ENCODE measurements around the gene SIGLEC12. TPM values are rescaled to one million over a fixed set of nuclear protein-coding genes. Genes with fewer than 3 reads are reported as not detected.

The SIGLEC12 gene
- total RNA-seq, 1 donor = under 0.01 TPM

DNA sequence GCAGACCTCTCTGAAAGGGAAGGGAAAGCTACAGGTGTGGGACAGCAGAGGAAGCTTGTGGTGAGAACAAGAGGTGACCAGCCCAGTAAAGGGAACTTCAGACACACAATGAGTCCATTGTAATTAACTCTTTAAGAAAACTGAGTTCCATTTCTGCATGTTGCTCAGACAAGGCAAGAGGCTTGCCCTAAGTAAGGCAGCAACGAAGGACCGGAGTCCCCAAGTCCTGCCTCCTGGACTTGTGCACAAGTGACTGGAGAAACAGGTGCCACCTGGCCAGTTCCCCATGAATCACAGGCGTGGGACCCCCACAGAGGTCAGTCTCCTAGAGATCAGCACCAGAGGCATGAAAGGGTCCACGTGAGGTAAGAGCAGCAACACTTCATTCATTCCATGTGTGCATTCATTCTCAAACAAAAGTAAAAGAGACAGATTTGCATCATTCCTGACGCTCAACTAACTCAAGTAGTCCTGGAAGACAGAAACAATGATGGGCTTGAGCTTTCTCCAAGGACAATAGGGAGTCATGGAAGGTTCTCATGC lies 44.6 kb upstream of the SIGLEC12 start:
- TF ChIP-seq CTCF (IDR thresholded peaks at IDR 0.05; ENCODE audit: extremely low read depth, low read depth, low read length) = no peak
- Histone ChIP-seq H3K36me3 (ENCODE audit: insufficient read depth, low read length) (no peaks in the 10 kb centered on the region), H3K79me2 (ENCODE audit: insufficient read depth, low read length) (no peaks in the 10 kb centered on the region), H3K4me2 (ENCODE audit: insufficient read depth, low read length) (peak overlapping the region; percentile 38), H3K27ac (ENCODE audit: low read depth, low read length) (peak overlapping the region; percentile 81), H3K9me3 (ENCODE audit: low read depth, low read length) (no peaks in the 10 kb centered on the region), H3K27me3 (ENCODE audit: insufficient read depth, low read length) (no peaks in the 10 kb centered on the region), H3K4me3 (ENCODE audit: insufficient read depth, low read length) (no peak overlapping the region), H4K20me1 (ENCODE audit: insufficient read depth, low read length) (no peaks in the 10 kb centered on the region), H2AFZ (ENCODE audit: low read length) (no peak overlapping the region), H3K4me1 (ENCODE audit: insufficient read depth, low read length) (peaks cover 21% of the 10 kb centered on the region)
- DNase-seq (ENCODE audit: insufficient read length, low spot score, missing footprints) = no peak

GRCh38 chr19:51544038-51544437 lies 42.4 kb upstream of the SIGLEC12 start:
- H3K27me3 ChIP-seq (ENCODE audit: insufficient read depth, low read length) = no peaks in the 10 kb centered on the region
- TF ChIP-seq CTCF (IDR thresholded peaks at IDR 0.05; ENCODE audit: extremely low read depth, low read depth, low read length) = no peak
- no peak for DNase-seq (ENCODE audit: insufficient read length, low spot score, missing footprints)

GRCh38 chr19:51542699-51543098 lies 41.1 kb upstream of the SIGLEC12 start:
- no peak overlapping the region for H3K4me2 ChIP-seq (ENCODE audit: insufficient read depth, low read length)
- TF ChIP-seq CTCF (IDR thresholded peaks at IDR 0.05; ENCODE audit: extremely low read depth, low read depth, low read length) = no peak
- no peaks in the 10 kb centered on the region for H3K36me3 ChIP-seq (ENCODE audit: insufficient read depth, low read length)
- peaks cover 17% of the 10 kb centered on the region for H3K4me1 ChIP-seq (ENCODE audit: insufficient read depth, low read length)
- no peak for DNase-seq (ENCODE audit: insufficient read length, low spot score, missing footprints)
- no peaks in the 10 kb centered on the region for H3K79me2 ChIP-seq (ENCODE audit: insufficient read depth, low read length)
- no peaks in the 10 kb centered on the region for H4K20me1 ChIP-seq (ENCODE audit: insufficient read depth, low read length)
- H3K9me3 ChIP-seq (ENCODE audit: low read depth, low read length) = no peaks in the 10 kb centered on the region
- H2AFZ ChIP-seq (ENCODE audit: low read length) = no peak overlapping the region
- no peaks in the 10 kb centered on the region for H3K27me3 ChIP-seq (ENCODE audit: insufficient read depth, low read length)
- no peak overlapping the region for H3K27ac ChIP-seq (ENCODE audit: low read depth, low read length)
- no peak overlapping the region for H3K4me3 ChIP-seq (ENCODE audit: insufficient read depth, low read length)

More at GRCh38 chr19:51544038-51544437, 42.4 kb upstream of the SIGLEC12 start:
- H4K20me1 ChIP-seq (ENCODE audit: insufficient read depth, low read length) = no peaks in the 10 kb centered on the region
- H2AFZ ChIP-seq (ENCODE audit: low read length) = no peak overlapping the region
- no peaks in the 10 kb centered on the region for H3K79me2 ChIP-seq (ENCODE audit: insufficient read depth, low read length)
- no peak overlapping the region for H3K4me3 ChIP-seq (ENCODE audit: insufficient read depth, low read length)
- H3K27ac ChIP-seq (ENCODE audit: low read depth, low read length) = no peak overlapping the region
- H3K4me1 ChIP-seq (ENCODE audit: insufficient read depth, low read length) = peaks cover 21% of the 10 kb centered on the region
- H3K4me2 ChIP-seq (ENCODE audit: insufficient read depth, low read length) = no peak overlapping the region
- H3K9me3 ChIP-seq (ENCODE audit: low read depth, low read length) = no peaks in the 10 kb centered on the region
- H3K36me3 ChIP-seq (ENCODE audit: insufficient read depth, low read length) = no peaks in the 10 kb centered on the region

DNA sequence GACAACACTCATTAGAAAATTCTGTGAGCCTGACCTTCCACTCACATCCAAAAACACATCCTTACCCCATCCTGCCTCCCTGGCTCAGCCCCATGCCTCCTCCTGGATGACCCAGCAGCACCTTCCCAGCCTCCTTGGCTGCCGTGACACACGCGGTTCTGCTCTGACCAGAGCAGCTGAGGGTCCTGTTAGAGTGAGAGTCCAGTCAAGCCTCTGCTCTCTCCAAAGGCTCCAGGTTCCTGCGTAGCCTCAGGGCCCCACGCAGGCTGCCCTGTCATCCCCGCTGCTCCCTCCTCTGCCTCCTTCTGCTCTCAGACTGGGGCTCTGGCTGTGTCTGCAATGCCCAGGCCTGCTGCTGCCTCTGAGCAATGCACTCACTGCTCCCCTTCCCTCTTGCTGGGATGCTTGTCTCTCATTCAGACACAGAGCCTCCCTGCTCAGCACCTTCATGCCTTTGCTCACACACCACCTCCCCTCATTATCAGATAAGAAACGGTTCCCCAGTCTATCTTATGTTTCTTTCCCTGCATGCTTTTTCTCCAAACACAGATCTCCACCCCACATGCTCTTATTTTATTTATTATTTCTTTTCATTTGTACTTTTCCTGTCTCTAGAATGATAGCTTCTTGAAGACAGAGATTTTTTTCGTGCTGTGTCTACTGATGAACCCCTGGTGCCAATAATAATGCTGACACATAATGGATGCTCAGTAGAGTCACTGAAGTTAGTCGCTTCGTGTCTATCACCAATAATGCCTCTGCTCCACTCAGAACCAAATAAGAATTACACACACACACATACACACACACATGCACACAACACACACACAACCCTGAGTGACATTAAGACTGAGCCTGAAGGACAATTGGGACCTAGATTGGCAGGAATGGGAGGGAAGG lies 40.1 kb upstream of the SIGLEC12 start:
- Histone ChIP-seq H3K27me3 (ENCODE audit: insufficient read depth, low read length) (no peaks in the 10 kb centered on the region), H3K4me1 (ENCODE audit: insufficient read depth, low read length) (peaks cover 7% of the 10 kb centered on the region), H2AFZ (ENCODE audit: low read length) (no peak overlapping the region), H3K4me3 (ENCODE audit: insufficient read depth, low read length) (no peak overlapping the region), H3K27ac (ENCODE audit: low read depth, low read length) (no peak overlapping the region), H3K4me2 (ENCODE audit: insufficient read depth, low read length) (no peak overlapping the region), H4K20me1 (ENCODE audit: insufficient read depth, low read length) (no peaks in the 10 kb centered on the region), H3K79me2 (ENCODE audit: insufficient read depth, low read length) (no peaks in the 10 kb centered on the region), H3K9me3 (ENCODE audit: low read depth, low read length) (no peaks in the 10 kb centered on the region), H3K36me3 (ENCODE audit: insufficient read depth, low read length) (no peaks in the 10 kb centered on the region)
- TF ChIP-seq CTCF (IDR thresholded peaks at IDR 0.05; ENCODE audit: extremely low read depth, low read depth, low read length) = no peak
- no peak for DNase-seq (ENCODE audit: insufficient read length, low spot score, missing footprints)
